Ectodermal cell (in vitro differentiated cells): ENCODE measurements around the gene CRY2.

Experiments used
- H3K27ac ChIP-seq: 2 replicates; pipeline ENCODE4 v1.7.0; 2013; ENCODE audit warnings: mild to moderate bottlenecking, low read depth, low read length; ENCODE audit not compliant: insufficient read depth, poor library complexity, severe bottlenecking
- H3K27me3 ChIP-seq: 2 replicates; pipeline ENCODE4 v1.7.0; 2013; ENCODE audit warnings: mild to moderate bottlenecking, low read length; ENCODE audit not compliant: insufficient read depth, control insufficient read depth, poor library complexity, severe bottlenecking
- H3K36me3 ChIP-seq: one replicate; pipeline ENCODE4 v1.7.0; 2013; ENCODE audit warnings: low read length; ENCODE audit not compliant: control insufficient read depth, insufficient read depth
- H3K4me1 ChIP-seq: one replicate; pipeline ENCODE4 v1.7.0; 2013; ENCODE audit warnings: low read length; ENCODE audit not compliant: control insufficient read depth, insufficient read depth
- H3K4me3 ChIP-seq: 2 replicates; pipeline ENCODE4 v1.7.0; 2013; ENCODE audit warnings: low read depth, low read length, control low read depth; ENCODE audit not compliant: insufficient read depth
- H3K9me3 ChIP-seq: 2 replicates; pipeline ENCODE4 v1.7.0; 2013; ENCODE audit warnings: mild to moderate bottlenecking, low read length, moderate library complexity; ENCODE audit not compliant: control insufficient read depth
- WGBS, 2 experiments: methylation state at CpG; one replicate each; pipeline ENCODE4 v1.1.7; 2013; ENCODE audit warnings: missing lambda C conversion rate in 2 of 2; 5-methylcytosine and 5-hydroxymethylcytosine counted together

CRY2 gene

DNA sequence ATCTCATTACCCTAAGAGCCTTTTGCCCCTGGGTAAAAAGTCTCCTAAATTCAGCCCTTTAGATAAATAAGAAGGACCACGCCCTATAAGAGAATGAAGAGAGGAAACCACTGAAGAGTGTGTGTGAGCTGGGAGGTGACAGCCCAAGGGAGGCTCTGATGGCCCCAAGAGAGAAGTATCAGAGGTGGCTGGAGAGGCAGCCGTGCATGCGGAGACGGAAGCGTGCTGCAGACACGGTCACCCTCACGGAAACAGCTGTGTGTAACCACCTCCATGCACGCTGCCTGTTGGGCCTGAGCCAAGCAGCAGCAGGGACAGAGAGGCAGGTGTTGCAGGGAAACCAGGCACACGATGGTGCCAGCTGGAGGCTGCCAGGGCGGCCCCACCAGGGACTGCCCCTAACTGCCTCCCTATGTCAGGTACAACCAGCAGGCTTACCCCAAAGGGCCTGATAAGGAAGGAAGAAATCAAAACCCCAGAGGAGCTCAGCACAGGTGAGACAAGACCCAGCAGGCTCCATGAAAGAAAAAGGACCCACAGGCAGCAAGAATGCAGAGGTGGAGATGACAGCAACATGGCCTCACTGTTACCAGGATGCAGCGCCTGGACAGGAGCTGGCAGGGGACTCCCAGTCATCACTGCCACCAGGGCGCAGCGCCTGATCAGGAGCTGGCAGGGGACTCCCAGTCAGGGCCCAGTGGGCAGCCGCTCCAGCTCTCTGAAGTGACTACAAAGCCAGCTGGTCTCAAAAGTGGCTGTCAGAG lies 82.9 kb downstream of the CRY2 start:
- H3K27ac ChIP-seq, result no peak overlapping the region
- 95% methylated on average over 14 of the region's 14 CpGs for WGBS, 2 experiments
- H3K36me3 ChIP-seq, result peaks cover 20% of the 10 kb centered on the region
- H3K27me3 ChIP-seq, result no peaks in the 10 kb centered on the region
- H3K4me1 ChIP-seq, result no peaks in the 10 kb centered on the region
- no peak overlapping the region for H3K4me3 ChIP-seq
- H3K9me3 ChIP-seq, result no peaks in the 10 kb centered on the region

DNA sequence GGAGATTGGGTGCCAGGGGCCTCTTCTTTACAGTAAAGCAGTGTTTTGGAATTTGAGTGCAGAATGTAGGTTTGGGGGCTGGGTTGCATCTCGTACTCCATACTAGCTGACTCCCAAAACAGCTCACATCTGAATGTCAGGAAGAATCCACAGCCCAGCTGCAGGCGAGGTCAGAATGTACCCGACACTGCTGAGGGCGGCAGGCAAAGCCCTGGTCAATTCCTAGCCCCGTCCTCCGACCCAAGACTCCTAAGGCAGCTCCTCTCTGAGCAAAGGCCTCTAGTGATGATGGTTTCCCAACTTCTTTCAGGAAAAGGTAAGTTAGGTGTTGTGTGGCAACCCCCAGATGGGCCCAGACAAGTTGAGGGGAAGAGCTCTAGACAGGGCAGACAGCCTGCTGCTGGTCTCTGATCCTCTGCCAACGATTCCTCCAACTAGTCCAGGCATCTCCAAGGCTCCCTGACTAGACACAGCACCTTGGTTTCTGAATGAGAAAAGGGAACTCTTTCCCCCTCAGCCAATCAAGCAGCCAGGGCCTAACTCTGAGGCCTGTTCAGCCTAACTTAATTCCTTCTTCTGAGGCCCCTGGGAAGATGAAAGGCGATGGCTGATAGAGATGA lies 83.8 kb downstream of the CRY2 start:
- Histone ChIP-seq H3K27me3 (no peaks in the 10 kb centered on the region), H3K36me3 (peaks cover 27% of the 10 kb centered on the region), H3K27ac (no peak overlapping the region), H3K4me3 (no peak overlapping the region), H3K9me3 (no peaks in the 10 kb centered on the region), H3K4me1 (no peaks in the 10 kb centered on the region)
- 92% methylated on average over 8 of the region's 8 CpGs for WGBS, 2 experiments

DNA sequence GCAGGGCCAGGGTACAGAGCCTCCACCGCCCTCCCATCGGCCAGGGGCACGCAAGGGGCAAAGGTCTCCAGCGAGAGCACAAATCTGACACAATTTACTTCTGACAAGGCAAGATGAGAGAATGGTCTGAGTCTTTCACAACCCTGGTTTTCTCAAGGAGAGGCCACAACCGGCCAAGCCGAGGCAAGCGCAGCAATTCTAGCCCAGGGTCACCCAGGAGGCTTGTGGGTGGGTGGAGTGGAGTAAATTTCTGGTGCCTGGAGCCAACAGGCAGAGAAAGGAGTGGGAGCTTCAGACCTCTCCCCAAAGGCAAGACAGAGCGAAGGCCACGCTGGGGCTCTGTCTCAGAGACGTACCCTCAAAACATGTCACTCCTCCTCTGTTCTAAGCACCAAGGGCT lies 84.5 kb downstream of the CRY2 start:
- WGBS, 2 experiments, result 96% methylated on average over 10 of the region's 10 CpGs
- Histone ChIP-seq H3K27me3 (no peaks in the 10 kb centered on the region), H3K4me3 (no peak overlapping the region), H3K4me1 (no peaks in the 10 kb centered on the region), H3K9me3 (no peaks in the 10 kb centered on the region), H3K27ac (no peak overlapping the region), H3K36me3 (peaks cover 31% of the 10 kb centered on the region)

DNA sequence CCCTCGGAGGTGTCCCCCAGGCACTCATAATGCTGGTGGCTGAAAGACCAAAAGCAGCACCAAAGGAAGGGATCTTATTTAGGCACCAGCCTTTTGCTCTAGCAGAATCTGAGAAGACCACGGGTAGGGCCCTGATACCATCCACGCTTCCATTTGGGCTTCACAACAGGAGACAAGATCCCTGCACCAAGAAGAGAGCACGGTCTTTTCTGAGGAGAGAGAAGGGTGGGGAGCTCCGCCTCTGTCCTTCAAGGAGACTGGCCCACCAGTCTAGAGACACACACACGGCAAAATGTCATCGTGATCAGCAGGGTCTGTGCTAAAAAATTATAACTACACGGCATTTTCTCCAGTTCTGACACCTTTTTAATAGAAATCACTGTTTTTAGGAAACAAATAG lies 84.9 kb downstream of the CRY2 start:
- Histone ChIP-seq H3K27ac (no peak overlapping the region), H3K36me3 (peaks cover 31% of the 10 kb centered on the region), H3K4me1 (no peaks in the 10 kb centered on the region), H3K4me3 (no peak overlapping the region), H3K9me3 (no peaks in the 10 kb centered on the region), H3K27me3 (no peaks in the 10 kb centered on the region)
- WGBS, 2 experiments, result 91 to 95% methylated on average over 8 of the region's 8 CpGs
